ENCODE measurements around the gene S100G. TPM values are rescaled to one million over a fixed set of nuclear protein-coding genes. Genes with fewer than 3 reads are reported as not detected.
"Not testable (repeated sequence)": the region's sequence is repeated elsewhere in the genome, so short reads cannot be mapped to it uniquely, and the experiment has no call there.

S100G gene, protein sequence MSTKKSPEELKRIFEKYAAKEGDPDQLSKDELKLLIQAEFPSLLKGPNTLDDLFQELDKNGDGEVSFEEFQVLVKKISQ
- total RNA-seq, result not detected

DNA sequence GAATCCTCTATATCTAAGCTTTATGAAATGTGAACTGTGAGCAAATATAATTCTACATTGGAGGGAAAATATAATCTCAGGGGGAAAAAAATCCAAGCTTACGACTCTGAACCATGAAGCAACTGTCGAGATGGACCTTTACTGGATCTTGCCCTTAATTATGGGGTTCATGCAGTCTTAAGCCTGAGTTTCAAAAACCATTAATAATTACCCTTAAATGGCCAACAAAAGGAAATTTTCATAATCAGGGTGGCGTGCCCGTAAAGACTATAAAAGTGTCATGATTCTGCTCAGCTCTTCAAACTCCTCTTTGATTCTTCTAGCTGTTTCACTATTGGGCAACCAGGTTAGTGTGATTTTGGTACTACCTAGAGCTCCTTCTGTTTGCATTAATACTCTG lies at the start of gene S100G:
S100G (plus strand) TSS at position 301 of the 400 bp plus-strand sequence. CDS start 849 bp downstream, outside the sequence.
- no peak within 1 kb of the TSS for H3K27ac Mint-ChIP-seq
- POLR2A ChIA-PET, result no interaction called here
- no peak within 1 kb of the TSS for H3K4me3 Mint-ChIP-seq
- H3K4me1 Mint-ChIP-seq, result no peaks in the 10 kb centered on the region
- no peaks in the 10 kb centered on the region for H3K27me3 Mint-ChIP-seq
- no peak for DNase-seq
- no peak for ATAC-seq (ENCODE audit: low read depth)
- H3K36me3 Mint-ChIP-seq, result peaks cover 6% of the 10 kb centered on the region
- no peaks in the 10 kb centered on the region for H3K9me3 Mint-ChIP-seq

DNA sequence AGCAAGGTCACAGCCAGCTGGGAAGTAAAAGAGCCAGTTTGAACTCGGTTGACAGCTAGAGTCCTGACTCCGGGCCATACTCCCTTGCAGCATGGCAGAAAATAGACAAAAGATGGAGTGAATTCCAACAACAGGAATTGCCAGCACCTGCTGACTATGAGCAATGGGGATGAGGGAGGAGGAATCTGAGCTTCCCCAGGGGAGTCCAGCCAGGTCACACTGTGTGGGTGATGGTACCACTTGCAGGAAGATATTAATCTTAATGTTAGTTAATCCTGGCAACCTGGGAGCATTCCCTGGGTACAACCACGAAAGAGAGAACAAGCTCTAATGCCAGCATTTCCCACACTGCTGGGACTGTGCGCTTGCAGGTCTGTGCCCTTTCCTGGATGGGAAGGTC lies 48.1 kb upstream of the S100G start:
- Mint-ChIP-seq H3K9me3 (no peaks in the 10 kb centered on the region), H3K27ac (no peak overlapping the region), H3K4me3 (no peak overlapping the region), H3K36me3 (peaks cover 2% of the 10 kb centered on the region), H3K4me1 (peaks cover 12% of the 10 kb centered on the region), H3K27me3 (no peaks in the 10 kb centered on the region)
- POLR2A ChIA-PET, result no interaction called here
- no peak for ATAC-seq (ENCODE audit: low read depth)
- no peak for DNase-seq

DNA sequence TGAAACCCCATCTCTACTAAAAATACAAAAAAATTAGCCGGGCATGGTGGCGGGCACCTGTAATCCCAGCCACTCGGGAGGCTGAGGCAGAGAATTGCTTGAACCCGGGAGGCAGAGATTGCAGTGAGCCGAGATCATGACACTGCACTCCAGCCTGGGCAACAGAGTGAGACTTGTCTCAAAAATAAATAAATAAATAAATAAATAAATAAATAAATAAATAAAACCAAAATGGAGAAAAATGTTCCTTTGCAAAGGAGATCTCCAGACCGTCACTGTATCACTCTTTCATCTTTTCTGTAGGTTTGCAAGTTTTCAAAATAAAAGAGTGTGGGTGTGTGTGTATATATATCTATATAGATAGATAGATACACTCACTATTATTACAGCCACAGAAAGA lies 46.7 kb upstream of the S100G start:
- H3K4me3 Mint-ChIP-seq; H3K27me3 Mint-ChIP-seq; POLR2A ChIA-PET; DNase-seq; ATAC-seq (ENCODE audit: low read depth); H3K9me3 Mint-ChIP-seq; H3K36me3 Mint-ChIP-seq: not testable (repeated sequence)
- Mint-ChIP-seq H3K4me1 (peaks cover 15% of the 10 kb centered on the region), H3K27ac (peak overlapping the region; percentile 86)

DNA sequence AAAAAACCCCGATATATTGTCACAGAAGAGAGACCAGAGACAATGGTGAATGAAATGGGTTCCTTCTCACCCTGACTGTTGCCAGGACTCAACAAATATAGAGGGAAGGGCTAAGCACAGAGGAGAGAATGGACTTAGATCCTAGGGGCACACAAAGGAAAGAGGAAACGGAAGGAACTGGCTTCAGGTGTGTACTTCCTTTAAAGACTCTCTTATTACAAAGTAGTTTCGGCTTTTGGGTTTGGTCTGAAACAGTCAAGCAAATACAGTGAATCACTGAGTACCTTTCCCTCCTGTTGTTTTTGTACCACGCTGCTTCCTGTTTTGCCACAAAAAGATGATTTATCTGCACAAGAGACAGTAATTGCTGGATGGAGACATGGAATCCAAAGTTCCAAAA lies 46.1 kb upstream of the S100G start:
- Mint-ChIP-seq H3K9me3 (no peaks in the 10 kb centered on the region), H3K36me3 (no peaks in the 10 kb centered on the region), H3K27ac (peak overlapping the region; percentile 86), H3K4me1 (peaks cover 15% of the 10 kb centered on the region), H3K27me3 (no peaks in the 10 kb centered on the region), H3K4me3 (peak overlapping the region; percentile 65)
- DNase-seq (no peak), ATAC-seq (ENCODE audit: low read depth) (peak; percentile 42)
- POLR2A ChIA-PET, result no interaction called here

DNA sequence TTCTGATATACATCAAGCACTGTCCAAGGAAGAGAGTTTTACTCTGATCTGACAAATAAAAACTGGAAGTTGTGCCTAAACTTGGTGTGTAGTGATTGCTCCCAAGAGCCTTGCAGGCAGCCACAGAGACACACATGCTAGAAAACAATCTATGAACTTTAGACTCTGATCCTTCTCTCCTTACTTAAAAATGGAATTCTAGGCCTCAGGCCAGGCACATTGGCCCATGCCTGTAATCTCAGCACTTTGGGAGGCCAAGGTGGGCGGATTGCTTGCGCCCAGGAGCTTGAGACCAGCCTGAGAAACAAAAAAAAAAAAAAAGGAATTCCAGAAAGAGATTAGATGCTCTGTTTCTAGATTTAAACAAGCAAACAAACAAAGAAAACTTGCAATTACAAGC lies 45.6 kb upstream of the S100G start:
- peaks cover 15% of the 10 kb centered on the region for H3K4me1 Mint-ChIP-seq
- H3K4me3 Mint-ChIP-seq, result peak overlapping the region; percentile 65

DNA sequence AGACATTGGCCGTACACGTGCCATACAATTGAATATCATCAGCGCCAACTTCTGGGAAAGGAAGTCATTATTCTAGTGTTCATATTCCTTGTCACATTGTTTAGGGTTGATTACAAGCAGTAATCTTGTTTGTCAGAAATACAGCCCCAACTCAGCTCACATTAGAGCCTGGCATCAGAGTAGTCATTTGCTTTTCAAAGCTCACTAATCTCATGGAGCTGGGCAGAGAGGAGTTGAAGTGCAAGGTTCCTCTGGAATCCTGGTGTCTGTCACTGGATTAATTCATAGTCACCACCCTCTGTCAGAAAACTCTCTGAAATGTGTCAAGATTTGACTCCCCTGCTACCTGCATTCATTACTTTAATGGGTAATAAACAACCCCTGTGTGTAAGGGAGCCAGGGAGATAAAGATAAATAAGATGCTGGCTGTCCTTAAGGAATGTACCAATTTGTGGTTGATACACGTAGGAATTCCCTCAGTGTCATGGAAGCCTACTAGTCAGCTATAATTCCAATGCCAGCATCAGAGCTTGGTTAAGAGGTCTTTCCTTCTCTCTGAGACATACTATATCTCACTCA lies 43.7 kb upstream of the S100G start:
- ATAC-seq (ENCODE audit: low read depth) (no peak), DNase-seq (no peak)
- Mint-ChIP-seq H3K36me3 (peaks cover 2% of the 10 kb centered on the region), H3K9me3 (no peaks in the 10 kb centered on the region), H3K27me3 (no peaks in the 10 kb centered on the region), H3K27ac (no peak overlapping the region), H3K4me1 (peaks cover 15% of the 10 kb centered on the region), H3K4me3 (no peak overlapping the region)
- POLR2A ChIA-PET, result no interaction called here

More for the DNA sequence above, 45.6 kb upstream of the S100G start:
- H3K27me3 Mint-ChIP-seq, result no peaks in the 10 kb centered on the region
- ATAC-seq (ENCODE audit: low read depth), result no peak
- POLR2A ChIA-PET, result no interaction called here
- DNase-seq, result no peak
- H3K9me3 Mint-ChIP-seq, result no peaks in the 10 kb centered on the region
- H3K36me3 Mint-ChIP-seq, result no peaks in the 10 kb centered on the region
- peak overlapping the region; percentile 86 for H3K27ac Mint-ChIP-seq

DNA sequence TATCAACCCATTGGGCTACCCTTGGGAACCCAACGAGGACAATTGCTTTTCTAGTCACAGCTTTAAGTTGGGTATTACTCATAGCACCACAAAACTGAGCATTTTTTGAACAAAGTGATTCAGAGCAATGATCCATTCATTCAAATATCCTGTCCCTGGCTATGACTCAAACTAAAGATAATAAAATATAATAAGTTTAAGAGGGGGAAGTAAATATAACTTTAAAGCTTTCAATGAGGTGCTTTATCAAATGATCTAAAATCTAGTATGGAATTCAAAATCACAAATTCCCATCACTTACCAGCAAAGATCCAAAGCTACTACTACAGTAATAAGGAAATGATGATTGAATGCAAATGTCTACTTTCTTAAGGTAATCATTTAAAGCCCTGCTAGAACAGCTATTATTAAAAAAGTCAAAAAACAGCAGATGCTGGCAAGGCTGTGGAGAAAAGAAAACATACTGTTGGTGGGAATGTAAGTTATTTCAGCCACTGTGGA lies 39.8 kb upstream of the S100G start:
- DNase-seq (no peak), ATAC-seq (ENCODE audit: low read depth) (no peak)
- POLR2A ChIA-PET, result no interaction called here
- Mint-ChIP-seq H3K27ac (no peak overlapping the region), H3K4me1 (peaks cover 3% of the 10 kb centered on the region), H3K4me3 (no peak overlapping the region), H3K9me3 (no peaks in the 10 kb centered on the region), H3K36me3 (peaks cover 7% of the 10 kb centered on the region), H3K27me3 (no peaks in the 10 kb centered on the region)

DNA sequence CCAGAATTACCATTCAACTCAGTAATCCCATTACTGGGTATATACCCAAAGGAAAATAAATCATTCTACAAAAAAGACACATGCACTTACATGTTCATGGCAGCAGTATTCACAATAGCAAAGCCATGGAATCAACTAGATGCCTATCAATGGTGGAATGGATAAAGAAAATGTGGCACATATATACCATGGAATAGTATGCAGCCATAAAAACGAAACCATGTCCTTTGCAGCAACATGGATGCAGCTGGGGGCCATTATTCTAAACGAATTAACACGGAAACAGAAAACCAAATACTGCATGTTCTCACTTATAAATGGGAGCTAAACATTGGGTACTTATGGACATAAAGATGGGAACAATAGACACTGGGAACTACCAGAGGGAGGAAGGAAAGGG lies 39.3 kb upstream of the S100G start:
- H3K36me3 Mint-ChIP-seq; ATAC-seq (ENCODE audit: low read depth); DNase-seq; H3K27me3 Mint-ChIP-seq; H3K4me3 Mint-ChIP-seq; POLR2A ChIA-PET; H3K27ac Mint-ChIP-seq; H3K4me1 Mint-ChIP-seq; H3K9me3 Mint-ChIP-seq: not testable (repeated sequence)

DNA sequence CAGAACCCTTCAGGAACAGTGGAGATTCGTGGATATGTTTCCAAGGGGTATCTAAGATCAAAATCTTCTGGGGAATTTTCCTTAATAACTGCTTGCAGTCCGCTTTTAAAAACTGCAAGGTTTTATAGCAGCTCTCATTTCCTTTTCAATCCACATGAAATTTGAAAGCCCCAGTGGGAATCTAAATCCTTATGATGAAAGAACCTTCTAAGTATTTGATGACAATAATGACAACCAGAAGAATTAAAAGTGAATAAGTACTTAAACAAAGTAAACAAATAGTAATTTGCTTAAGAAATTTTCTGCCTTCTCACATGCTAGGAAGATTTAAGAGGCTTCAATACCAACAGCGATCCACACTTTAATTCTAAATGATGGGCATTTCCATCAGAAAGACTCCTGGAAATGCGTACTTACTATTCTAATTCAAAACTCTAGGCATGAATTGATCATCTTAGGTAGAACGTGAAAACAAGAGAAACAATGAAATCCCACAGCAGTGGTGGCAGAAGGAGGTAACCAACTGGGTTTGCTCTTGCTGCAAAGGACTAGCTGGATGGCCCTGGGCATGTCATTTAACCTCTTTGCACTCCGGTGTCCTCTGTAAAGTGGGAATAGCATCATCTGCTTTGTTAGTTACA lies 37.6 kb upstream of the S100G start:
- H3K27me3 Mint-ChIP-seq, result no peaks in the 10 kb centered on the region
- H3K4me1 Mint-ChIP-seq, result peaks cover under 1% of the 10 kb centered on the region
- H3K27ac Mint-ChIP-seq, result no peak overlapping the region
- POLR2A ChIA-PET, result no interaction called here
- no peaks in the 10 kb centered on the region for H3K9me3 Mint-ChIP-seq
- peaks cover 11% of the 10 kb centered on the region for H3K36me3 Mint-ChIP-seq
- ATAC-seq (ENCODE audit: low read depth) (no peak), DNase-seq (no peak)
- no peak overlapping the region for H3K4me3 Mint-ChIP-seq

DNA sequence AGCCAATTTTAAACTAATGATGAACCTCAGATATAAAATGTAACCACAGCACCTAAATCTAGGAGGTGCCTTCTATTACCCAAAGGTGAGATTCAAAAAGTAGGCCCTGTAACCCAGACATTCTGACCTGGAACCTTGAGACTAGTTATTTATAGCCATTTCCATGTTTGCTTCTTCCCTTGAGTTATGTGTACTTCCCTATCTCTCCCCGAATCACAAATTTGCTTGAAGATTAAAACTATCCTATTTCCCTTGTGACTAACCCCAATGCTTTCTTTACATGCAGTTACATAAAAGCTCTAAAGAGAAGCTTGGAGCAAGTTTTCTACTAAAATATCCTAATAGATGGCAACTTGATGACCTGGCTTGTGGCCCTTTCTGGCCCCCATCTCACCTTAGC lies 32.6 kb upstream of the S100G start:
- H3K4me1 Mint-ChIP-seq, result no peaks in the 10 kb centered on the region
- no peak overlapping the region for H3K27ac Mint-ChIP-seq
- no peaks in the 10 kb centered on the region for H3K27me3 Mint-ChIP-seq
- no peak overlapping the region for H3K4me3 Mint-ChIP-seq
- DNase-seq (no peak), ATAC-seq (ENCODE audit: low read depth) (no peak)
- peaks cover 22% of the 10 kb centered on the region for H3K36me3 Mint-ChIP-seq
- no peaks in the 10 kb centered on the region for H3K9me3 Mint-ChIP-seq
- POLR2A ChIA-PET, result no interaction called here

DNA sequence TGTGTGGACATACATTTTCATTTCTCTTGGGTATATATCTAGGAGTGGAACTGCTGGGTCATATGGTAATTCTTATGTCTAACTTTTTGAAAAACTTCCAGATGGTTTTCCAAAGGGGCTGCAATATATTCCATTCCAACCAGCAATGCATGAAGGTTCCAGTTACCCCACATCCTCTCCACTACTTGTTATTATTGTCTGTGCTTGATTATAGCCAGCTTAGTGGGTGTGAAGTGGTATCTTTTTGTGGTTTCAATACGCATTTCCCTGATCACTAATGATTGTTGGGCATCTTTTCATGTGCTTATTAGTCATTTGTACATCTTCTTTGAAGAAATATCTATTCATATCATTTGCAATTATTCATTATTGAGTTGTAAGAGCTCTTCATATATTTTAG lies 31.5 kb upstream of the S100G start:
- no peak for DNase-seq
- H3K9me3 Mint-ChIP-seq, result no peaks in the 10 kb centered on the region
- H3K4me3 Mint-ChIP-seq, result no peak overlapping the region
- no peak overlapping the region for H3K27ac Mint-ChIP-seq
- ATAC-seq (ENCODE audit: low read depth), result no peak
- H3K4me1 Mint-ChIP-seq, result no peaks in the 10 kb centered on the region
- peaks cover 17% of the 10 kb centered on the region for H3K36me3 Mint-ChIP-seq
- H3K27me3 Mint-ChIP-seq, result no peaks in the 10 kb centered on the region
- POLR2A ChIA-PET, result no interaction called here

DNA sequence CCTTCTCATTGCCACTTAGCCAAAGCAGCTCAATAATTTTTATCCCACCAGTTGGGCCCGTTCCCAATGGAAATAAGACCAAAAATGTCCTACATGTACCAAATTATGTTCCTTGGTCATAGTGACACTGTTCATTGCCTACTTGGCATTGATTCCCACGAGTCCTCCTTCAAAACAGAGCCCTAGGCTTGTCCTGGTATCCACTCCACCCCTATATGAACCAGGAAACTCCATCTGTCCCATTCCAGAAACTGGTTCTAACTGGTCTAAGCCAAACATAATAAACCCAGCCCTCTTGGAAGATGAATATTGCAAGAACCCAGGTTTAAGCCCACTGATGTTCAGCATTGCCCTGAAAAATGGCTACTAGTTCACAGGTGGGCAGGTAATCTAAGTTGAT lies 30.9 kb upstream of the S100G start:
- peaks cover 17% of the 10 kb centered on the region for H3K36me3 Mint-ChIP-seq
- no peak overlapping the region for H3K27ac Mint-ChIP-seq
- no peaks in the 10 kb centered on the region for H3K27me3 Mint-ChIP-seq
- POLR2A ChIA-PET, result no interaction called here
- no peaks in the 10 kb centered on the region for H3K4me1 Mint-ChIP-seq
- DNase-seq (no peak), ATAC-seq (ENCODE audit: low read depth) (no peak)
- H3K9me3 Mint-ChIP-seq, result no peaks in the 10 kb centered on the region
- no peak overlapping the region for H3K4me3 Mint-ChIP-seq

DNA sequence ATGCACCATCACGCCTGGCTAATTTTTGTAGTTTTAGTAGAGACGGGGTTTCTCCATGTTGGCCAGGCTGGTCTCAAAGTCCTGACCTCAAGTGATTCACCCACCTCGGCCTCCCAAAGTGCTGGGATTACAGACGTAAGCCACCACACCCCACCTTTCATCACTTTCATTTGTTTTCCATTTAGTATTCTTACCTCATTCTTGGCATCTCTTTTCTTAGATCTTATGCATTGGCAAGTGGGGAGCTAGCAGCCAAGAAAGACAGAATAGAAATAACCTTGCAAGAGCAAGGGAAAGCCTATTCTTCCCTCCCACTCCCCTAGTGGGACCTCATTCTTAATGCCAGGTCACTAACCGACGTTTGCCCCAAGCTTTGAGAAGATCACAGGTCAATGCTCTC lies 21.4 kb upstream of the S100G start:
- POLR2A ChIA-PET, H3K36me3 Mint-ChIP-seq, DNase-seq: not testable (repeated sequence)

DNA sequence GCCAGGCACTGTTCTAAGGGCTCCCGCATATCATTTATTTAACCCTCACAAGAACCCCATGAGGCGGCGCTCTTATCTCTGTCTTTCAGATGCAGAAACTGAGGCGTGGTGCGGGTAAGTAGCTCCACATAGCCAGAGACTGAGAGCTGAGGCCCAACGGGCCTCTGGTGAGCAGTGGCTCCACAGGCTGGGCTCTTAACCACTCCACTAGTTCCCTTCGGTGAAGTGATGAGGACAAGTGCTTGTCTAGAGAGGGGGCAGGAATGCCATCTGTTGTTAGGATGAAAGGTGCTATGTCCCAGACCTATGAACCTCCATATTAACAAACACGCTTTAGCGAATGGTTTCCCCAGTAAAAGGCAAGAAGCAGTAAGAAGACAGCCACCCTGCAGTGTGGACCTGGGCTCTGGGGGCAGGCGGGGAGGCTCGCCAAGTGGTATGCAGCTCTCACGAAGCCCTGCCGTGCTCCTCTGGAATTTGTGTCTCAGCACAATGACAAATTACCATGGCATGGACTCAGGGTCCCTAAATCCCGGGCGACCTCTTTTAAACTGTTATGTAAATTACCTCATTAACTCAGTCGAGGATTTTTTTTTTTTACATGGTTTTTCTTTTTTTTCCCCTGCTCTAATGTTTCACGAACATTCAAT lies 20.9 kb upstream of the S100G start:
- POLR2A ChIA-PET, result no interaction called here
- H3K36me3 Mint-ChIP-seq, result peaks cover 2% of the 10 kb centered on the region
- H3K9me3 Mint-ChIP-seq, result no peaks in the 10 kb centered on the region
- no peak overlapping the region for H3K27ac Mint-ChIP-seq
- H3K27me3 Mint-ChIP-seq, result no peaks in the 10 kb centered on the region
- peaks cover 2% of the 10 kb centered on the region for H3K4me1 Mint-ChIP-seq
- DNase-seq (no peak), ATAC-seq (ENCODE audit: low read depth) (no peak)
- no peak overlapping the region for H3K4me3 Mint-ChIP-seq

More for the DNA sequence above, 21.4 kb upstream of the S100G start:
- H3K27me3 Mint-ChIP-seq; H3K27ac Mint-ChIP-seq; H3K9me3 Mint-ChIP-seq; ATAC-seq (ENCODE audit: low read depth); H3K4me3 Mint-ChIP-seq; H3K4me1 Mint-ChIP-seq: not testable (repeated sequence)

Measured in activated naive CD8-positive, alpha-beta T cell treated with anti-CD3 and anti-CD28 coated beads, Interleukin-2, amount 10 ng/mL, durations not matched to agents 7 days and 5 days (primary cell).